Left lung (tissue), 10 donors: ENCODE measurements around the gene FILIP1L. TPM values are rescaled to one million over a fixed set of nuclear protein-coding genes. Genes with fewer than 3 reads are reported as not detected.

ENCODE experiments used
- ATAC-seq: fragments of 200-7000 bp; cut with Tn5 transposase; one replicate; pipeline ENCODE4 v1.9.1; 2020; ENCODE audit warnings: moderate library complexity
- DNase-seq, 4 donors: peaks; one replicate each; pipeline ENCODE4 v3.0.0-alpha.2; 2013 to 2020
- H3K27ac ChIP-seq, 2 donors: fragments of 200-600 bp; sonication (generic) in 1 of 2; one replicate each; pipeline versions ENCODE4 v1.5.0 to v1.8.0; 2020 to 2021
- H3K27me3 ChIP-seq, 2 donors: fragments of 200-600 bp; sonication (generic) in 1 of 2; one replicate each; pipeline versions ENCODE4 v1.5.0 to v1.8.0; 2020 to 2021
- H3K36me3 ChIP-seq, 2 donors: fragments of 200-600 bp; sonication (generic) in 1 of 2; one replicate each; pipeline versions ENCODE4 v1.5.0 to v1.8.0; 2020 to 2021
- H3K4me1 ChIP-seq, 2 donors: fragments of 200-600 bp; one replicate each; pipeline ENCODE4 v1.8.0; 2021
- H3K4me3 ChIP-seq, 2 donors: fragments of 200-600 bp; sonication (generic) in 1 of 2; one replicate each; pipeline versions ENCODE4 v1.5.0 to v1.8.0; 2020 to 2021; ENCODE audit warnings: mild to moderate bottlenecking in 1 of 2
- H3K9me3 ChIP-seq, 2 donors: fragments of 200-600 bp; sonication (generic) in 1 of 2; one replicate each; pipeline versions ENCODE4 v1.5.0 to v1.8.0; 2020 to 2021
- intact Hi-C, 2 donors: fragments of 100-400 bp; cut with DNase I; formaldehyde crosslinking; loops; one replicate each; pipeline versions ENCODE4 v1.11.2 to v1.14.2; 2022
- polyA plus RNA-seq, 6 donors: library from polyadenylated mRNA; unstranded; fragments of 120-200 nt; gene quantifications; one replicate each; pipeline ENCODE4 v1.2.1, GENCODE V29; 2013; ENCODE audit not compliant: insufficient read length in 6 of 6
- total RNA-seq, 2 donors: library from RNA; stranded (reverse); fragmentation: NEBNext Ultra II Directional; extraction: Animal tissue kit (Norgen Biotek cat#: 25700); gene quantifications; one replicate each; pipeline ENCODE4 v1.2.1, GENCODE V29; 2021
- TF ChIP-seq, protein P1 (sequence below), 2 donors: fragments of 200-600 bp; sonication (generic) in 1 of 2; IDR thresholded peaks; one replicate each; pipeline versions ENCODE4 v1.5.0 to v1.8.0; 2021; ENCODE audit warnings: antibody characterized with exemption in 2 of 2
- donor health status: DM: no; HTN: yes; CAD: no.
- donor health status: DM: no; HTN: no; CAD: no.

Gene FILIP1L
- total and polyA plus RNA-seq, 8 donors: 10.6 to 68.9 (median 14.8) TPM

DNA sequence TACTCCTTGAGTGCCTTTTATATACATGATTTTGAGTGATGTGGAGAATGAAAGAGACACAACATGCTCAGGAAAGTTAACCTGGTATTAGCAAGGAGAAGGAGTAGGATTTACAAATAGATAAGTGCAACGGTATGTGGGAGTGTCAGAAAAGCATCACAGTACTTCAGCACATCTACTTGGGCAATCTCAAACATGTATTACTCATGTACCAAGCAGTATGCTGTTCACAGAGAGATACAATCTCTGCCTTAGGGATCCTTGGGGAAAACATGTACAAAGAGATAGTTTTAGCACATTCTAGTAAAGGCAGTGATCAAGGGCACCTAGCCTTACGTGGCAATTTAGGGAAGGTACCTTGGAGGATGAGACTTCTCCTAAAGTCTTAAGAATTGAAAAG is 146.5 kb downstream of the FILIP1L start:
- ATAC-seq: no peak
- intact Hi-C loops: no loop called here

DNA sequence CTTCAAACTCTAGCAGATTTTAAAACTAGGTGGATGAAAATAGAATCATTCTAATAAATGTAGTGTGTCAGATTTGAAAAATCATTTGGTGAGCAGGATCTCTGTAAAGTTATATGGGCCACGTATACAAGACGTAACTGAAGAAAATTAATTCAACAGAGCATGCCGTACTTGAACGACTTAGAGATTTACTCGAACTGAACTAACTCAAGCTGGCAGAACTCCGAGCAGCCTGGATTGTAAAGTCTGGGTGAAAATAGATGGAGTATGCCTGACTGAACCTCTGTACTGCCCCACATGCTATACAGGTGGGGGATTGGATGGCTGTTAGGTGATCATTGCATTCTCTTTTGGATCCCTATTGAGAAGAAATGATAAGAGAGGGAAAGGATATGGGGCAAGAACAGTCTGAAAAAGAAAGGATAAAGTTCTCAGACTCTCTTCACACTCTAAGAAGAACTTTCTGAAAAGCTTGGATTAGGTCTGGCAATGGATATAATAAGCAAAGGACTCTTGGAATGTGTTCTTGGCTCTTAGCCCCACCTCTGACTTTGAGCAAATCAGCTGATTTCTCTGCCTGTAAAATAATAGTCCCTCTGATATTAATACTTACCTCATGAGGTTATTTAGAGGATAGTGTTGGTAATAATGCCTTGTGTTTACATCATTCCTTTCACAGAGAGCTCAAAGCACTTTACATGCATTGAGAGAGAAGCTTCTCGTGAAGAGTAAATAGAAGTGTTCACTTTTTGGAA is 147.5 kb downstream of the FILIP1L start:
- intact Hi-C loops: no loop called here
- no peaks in the 10 kb centered on the region for H3K27me3 ChIP-seq
- no peaks in the 10 kb centered on the region for H3K9me3 ChIP-seq
- H3K4me3 ChIP-seq: no peak overlapping the region
- no peaks in the 10 kb centered on the region for H3K36me3 ChIP-seq
- DNase-seq (no peak), ATAC-seq (peak; percentile 45)
- H3K27ac ChIP-seq: peak overlapping the region in 1 of 2 donors; percentile 2
- H3K4me1 ChIP-seq: no peaks in the 10 kb centered on the region
- TF ChIP-seq, protein P1, sequence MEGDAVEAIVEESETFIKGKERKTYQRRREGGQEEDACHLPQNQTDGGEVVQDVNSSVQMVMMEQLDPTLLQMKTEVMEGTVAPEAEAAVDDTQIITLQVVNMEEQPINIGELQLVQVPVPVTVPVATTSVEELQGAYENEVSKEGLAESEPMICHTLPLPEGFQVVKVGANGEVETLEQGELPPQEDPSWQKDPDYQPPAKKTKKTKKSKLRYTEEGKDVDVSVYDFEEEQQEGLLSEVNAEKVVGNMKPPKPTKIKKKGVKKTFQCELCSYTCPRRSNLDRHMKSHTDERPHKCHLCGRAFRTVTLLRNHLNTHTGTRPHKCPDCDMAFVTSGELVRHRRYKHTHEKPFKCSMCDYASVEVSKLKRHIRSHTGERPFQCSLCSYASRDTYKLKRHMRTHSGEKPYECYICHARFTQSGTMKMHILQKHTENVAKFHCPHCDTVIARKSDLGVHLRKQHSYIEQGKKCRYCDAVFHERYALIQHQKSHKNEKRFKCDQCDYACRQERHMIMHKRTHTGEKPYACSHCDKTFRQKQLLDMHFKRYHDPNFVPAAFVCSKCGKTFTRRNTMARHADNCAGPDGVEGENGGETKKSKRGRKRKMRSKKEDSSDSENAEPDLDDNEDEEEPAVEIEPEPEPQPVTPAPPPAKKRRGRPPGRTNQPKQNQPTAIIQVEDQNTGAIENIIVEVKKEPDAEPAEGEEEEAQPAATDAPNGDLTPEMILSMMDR (IDR thresholded peaks at IDR 0.05): no peak

More for the DNA sequence above, 146.5 kb downstream of the FILIP1L start:
- TF ChIP-seq, protein P1 (IDR thresholded peaks at IDR 0.05): no peak
- no peaks in the 10 kb centered on the region for H3K4me1 ChIP-seq
- H3K27me3 ChIP-seq: no peaks in the 10 kb centered on the region
- no peak overlapping the region for H3K27ac ChIP-seq
- H3K36me3 ChIP-seq: no peaks in the 10 kb centered on the region
- H3K9me3 ChIP-seq: no peaks in the 10 kb centered on the region
- DNase-seq: no peak
- no peak overlapping the region for H3K4me3 ChIP-seq

DNA sequence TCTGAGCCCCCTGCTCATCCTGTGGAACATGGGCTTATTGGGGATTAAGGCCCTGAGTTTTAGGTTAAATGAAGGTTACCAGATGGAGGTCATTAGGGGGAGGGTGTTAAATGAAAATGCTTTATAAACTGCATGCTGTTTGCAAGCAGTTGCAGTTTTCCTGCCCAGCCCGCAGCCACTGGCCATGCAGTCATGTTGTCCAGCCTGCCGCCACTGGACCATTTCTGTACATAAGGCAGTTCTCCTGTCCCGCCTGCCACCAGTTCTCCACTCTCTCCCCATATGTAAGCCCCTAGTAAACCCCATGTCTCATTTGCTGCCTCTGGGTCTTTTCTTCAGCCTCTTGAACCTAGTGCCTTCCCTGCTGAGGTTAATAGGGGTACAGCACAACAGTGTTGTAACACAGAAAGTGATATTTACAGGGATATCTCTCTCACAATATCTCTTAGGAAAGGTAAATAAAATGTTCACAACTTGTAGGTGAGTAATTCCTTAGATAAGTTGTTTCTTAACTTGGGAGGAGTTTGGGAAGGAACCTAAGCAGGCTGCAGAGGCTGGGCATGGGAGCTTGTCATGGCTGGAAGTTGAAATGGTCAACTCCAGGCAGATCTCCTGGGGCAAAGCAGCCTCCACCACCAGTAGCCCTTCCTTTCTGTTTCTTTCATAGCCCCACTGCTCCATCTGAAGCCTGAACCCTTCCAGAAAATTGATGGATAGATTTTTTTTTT is 148.5 kb downstream of the FILIP1L start:
- H3K4me1 ChIP-seq: no peaks in the 10 kb centered on the region
- no peak for DNase-seq
- no peaks in the 10 kb centered on the region for H3K36me3 ChIP-seq
- no peak overlapping the region for H3K27ac ChIP-seq
- H3K9me3 ChIP-seq: no peaks in the 10 kb centered on the region
- H3K4me3 ChIP-seq: no peak overlapping the region
- ATAC-seq: no peak
- TF ChIP-seq, protein P1 (IDR thresholded peaks at IDR 0.05): no peak
- no peaks in the 10 kb centered on the region for H3K27me3 ChIP-seq
- intact Hi-C loops: no loop called here

DNA sequence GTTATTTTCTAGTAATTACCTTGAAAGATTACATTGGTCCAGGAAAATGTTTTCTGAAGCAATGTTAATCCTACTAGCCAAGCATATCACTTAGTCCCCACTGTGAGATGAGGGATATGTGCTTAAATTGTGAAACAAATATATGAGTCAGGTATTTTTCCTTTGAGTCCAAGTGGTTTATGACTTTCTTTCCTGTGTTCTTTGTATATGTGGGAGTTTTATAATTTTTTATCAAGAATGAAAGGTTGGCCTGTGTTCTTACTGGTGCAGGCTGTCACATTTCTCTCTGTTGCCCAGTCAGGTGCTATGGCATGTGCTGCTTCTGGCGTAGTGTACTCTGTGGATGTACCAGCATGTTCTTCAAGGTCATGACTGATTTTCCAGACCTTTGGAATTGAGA is 149.2 kb downstream of the FILIP1L start:
- Histone ChIP-seq H3K36me3 (no peaks in the 10 kb centered on the region), H3K27me3 (no peaks in the 10 kb centered on the region), H3K9me3 (no peaks in the 10 kb centered on the region), H3K4me3 (no peak overlapping the region), H3K4me1 (no peaks in the 10 kb centered on the region), H3K27ac (no peak overlapping the region)
- TF ChIP-seq, protein P1 (IDR thresholded peaks at IDR 0.05): no peak
- ATAC-seq: peak; percentile 38
- DNase-seq: no peak
- intact Hi-C loops: no loop called here

DNA sequence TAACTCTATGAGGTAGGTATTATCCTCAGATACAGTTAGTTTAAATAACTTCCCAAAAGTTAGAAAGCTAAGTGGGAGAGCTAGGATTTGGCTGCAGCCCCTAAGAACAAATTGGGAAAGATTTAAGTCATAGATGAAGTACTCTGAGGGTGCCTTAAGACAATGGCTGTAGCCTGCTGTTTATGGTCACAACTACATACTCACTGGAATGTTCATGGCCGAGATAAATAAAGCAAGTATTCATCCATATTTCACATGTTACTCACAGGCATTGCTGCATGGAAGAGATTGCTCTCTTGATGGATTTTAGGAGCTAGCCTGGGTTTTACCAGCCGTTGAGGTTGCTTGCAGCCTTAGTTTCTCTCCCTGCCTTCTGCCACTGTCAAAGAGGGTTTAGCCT is 151.6 kb downstream of the FILIP1L start:
- intact Hi-C loops: no loop called here
- ATAC-seq (no peak), DNase-seq (no peak)
- Histone ChIP-seq H3K27me3 (no peaks in the 10 kb centered on the region), H3K27ac (no peak overlapping the region), H3K36me3 (no peaks in the 10 kb centered on the region), H3K4me1 (no peaks in the 10 kb centered on the region), H3K9me3 (no peaks in the 10 kb centered on the region), H3K4me3 (no peak overlapping the region)
- TF ChIP-seq, protein P1 (IDR thresholded peaks at IDR 0.05): no peak
